ENCODE results near the gene KLRC4. TPM values are rescaled to one million over a fixed set of nuclear protein-coding genes. Genes with fewer than 3 reads are reported as not detected.
"Not testable (repeated sequence)": the region's sequence is repeated elsewhere in the genome, so short reads cannot be mapped to it uniquely, and the experiment has no call there.

The KLRC4 gene
- total and polyA plus RNA-seq, 2 of the 8 experiments (the other 6 are each of a cell fraction or from before 2014, with no cell fraction given) = not detected

DNA sequence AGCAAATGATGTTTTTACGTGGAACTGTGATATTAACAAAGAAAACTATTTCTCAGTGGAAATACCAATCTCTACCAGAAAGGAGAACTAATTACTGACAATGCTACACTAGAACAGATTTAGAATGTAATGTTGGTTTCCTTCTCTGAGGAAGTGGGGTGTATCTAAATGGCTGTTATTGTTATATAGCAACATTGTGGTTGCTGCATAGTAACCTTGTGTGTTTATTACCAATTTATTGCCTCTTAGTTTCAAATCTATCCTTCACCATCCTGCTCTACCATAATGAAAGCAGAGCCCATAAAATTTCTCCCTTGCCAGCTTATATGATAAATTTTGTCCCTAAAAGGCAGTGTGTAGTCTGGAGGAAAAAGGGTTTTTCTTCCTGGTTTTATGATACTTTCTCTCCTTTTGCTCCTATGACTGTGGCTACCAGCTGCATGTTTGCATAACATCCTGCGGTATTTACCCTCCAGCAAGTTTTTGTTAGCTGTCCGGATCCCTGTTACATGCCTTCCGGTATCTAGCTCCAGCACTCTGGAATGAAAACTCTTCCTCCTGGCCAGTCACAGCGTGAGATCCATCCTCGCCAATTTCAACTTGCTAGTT, 14.1 kb downstream of the KLRC4 start (continued):
- no peak for TF ChIP-seq EGR1 (IDR thresholded peaks at IDR 0.05; ENCODE audit: borderline replicate concordance, low read depth, low read length)

GRCh38 chr12:10394531-10395152, 14.9 kb downstream of the KLRC4 start:
- not testable (repeated sequence) for H3K79me2 ChIP-seq (ENCODE audit: control insufficient read depth in 1 of 2, insufficient read depth in 2 of 2, low read length in 2 of 2); H2BK5ac ChIP-seq (ENCODE audit: low read depth, low read length); H3K56ac ChIP-seq (replicated peaks; ENCODE audit: insufficient read length, low read depth, low read length); H3K9ac ChIP-seq (replicated peaks in 1 of 4; ENCODE audit: extremely low read depth in 1 of 4, low read depth in 3 of 4, low read length in 3 of 4); H3K27me3 ChIP-seq (replicated peaks in 1 of 4; ENCODE audit: control insufficient read depth in 3 of 4, extremely low read depth in 1 of 4, insufficient read depth in 3 of 4, low read length in 3 of 4); H3K79me1 ChIP-seq (ENCODE audit: low read depth, low read length); H2AFZ ChIP-seq (ENCODE audit: low read length); H2BK15ac ChIP-seq (ENCODE audit: low read length); H2BK120ac ChIP-seq (replicated peaks; ENCODE audit: low read depth, low read length); H4K5ac ChIP-seq (ENCODE audit: insufficient read length, low read depth, low read length); H3K23ac ChIP-seq (ENCODE audit: insufficient read length); H4K8ac ChIP-seq (ENCODE audit: extremely low read depth, insufficient read depth, low read length); H3K14ac ChIP-seq (ENCODE audit: insufficient read length); H4K20me1 ChIP-seq (replicated peaks in 1 of 2; ENCODE audit: control insufficient read depth in 1 of 2, insufficient read depth in 2 of 2, low read length in 2 of 2); H3K23me2 ChIP-seq (ENCODE audit: low read depth, low read length); H3K27ac ChIP-seq (ENCODE audit: low read depth, low read length); H2BK20ac ChIP-seq (ENCODE audit: low read length); DNase-seq (ENCODE audit: low read depth in 1 of 2, low spot score in 2 of 2); H3K4me1 ChIP-seq (replicated peaks in 1 of 4; ENCODE audit: control insufficient read depth in 3 of 4, insufficient read depth in 4 of 4, low read length in 3 of 4); H3K4me3 ChIP-seq (ENCODE audit: extremely low read depth in 1 of 4, insufficient read depth in 2 of 4, low read depth in 3 of 4, low read length in 4 of 4); H3K4me2 ChIP-seq (ENCODE audit: insufficient read depth in 1 of 2, low read depth in 2 of 2, low read length in 2 of 2); FAIRE-seq; H3K4ac ChIP-seq (replicated peaks; ENCODE audit: insufficient read length, low read depth, low read length); H3K18ac ChIP-seq (ENCODE audit: extremely low read depth, low read length); H2AK5ac ChIP-seq (ENCODE audit: low read depth, low read length); H3K9me3 ChIP-seq (ENCODE audit: insufficient read depth in 2 of 2, low read depth in 1 of 2, low read length in 1 of 2); H3K36me3 ChIP-seq (ENCODE audit: control insufficient read depth in 2 of 4, insufficient read depth in 4 of 4, low read length in 3 of 4); H4K91ac ChIP-seq (replicated peaks; ENCODE audit: insufficient read length, low read length); H2BK12ac ChIP-seq (ENCODE audit: low read depth, low read length)
- ChIA-PET POLR2A (ENCODE audit: partially characterized antibody) (interaction anchor here (0.7 kb wide), 1 partner anchor 1123 kb away, joined by 3 read pairs; no protein-coding TSS in a partner anchor), CTCF (ENCODE audit: partially characterized antibody) (interaction anchor here (0.8 to 1.7 kb wide), 3 partner anchors 9 to 28 kb away, joined by 3 to 4 read pairs (median 3); no protein-coding TSS in a partner anchor)
- 88% methylated on average over 11 of the region's 11 CpGs; no CpG with 5 or more reads in 1 of the 2 experiments for WGBS, 2 experiments (ENCODE audit: extremely low coverage in 1 of 2, insufficient coverage in 1 of 2, insufficient read length in 1 of 2, insufficient replicate concordance in 2 of 2, low coverage in 1 of 2, low lambda C conversion rate in 2 of 2, missing lambda C conversion rate in 1 of 2)

Data from H1 (cell line).